Measurements from ENCODE around the gene SETSIP. TPM values are rescaled to one million over a fixed set of nuclear protein-coding genes. Genes with fewer than 3 reads are reported as not detected.
"Not testable (repeated sequence)": the region's sequence is repeated elsewhere in the genome, so short reads cannot be mapped to it uniquely, and the experiment has no call there.

The SETSIP gene
- total RNA-seq, 1 donor from 2014 or later, result not detected

DNA sequence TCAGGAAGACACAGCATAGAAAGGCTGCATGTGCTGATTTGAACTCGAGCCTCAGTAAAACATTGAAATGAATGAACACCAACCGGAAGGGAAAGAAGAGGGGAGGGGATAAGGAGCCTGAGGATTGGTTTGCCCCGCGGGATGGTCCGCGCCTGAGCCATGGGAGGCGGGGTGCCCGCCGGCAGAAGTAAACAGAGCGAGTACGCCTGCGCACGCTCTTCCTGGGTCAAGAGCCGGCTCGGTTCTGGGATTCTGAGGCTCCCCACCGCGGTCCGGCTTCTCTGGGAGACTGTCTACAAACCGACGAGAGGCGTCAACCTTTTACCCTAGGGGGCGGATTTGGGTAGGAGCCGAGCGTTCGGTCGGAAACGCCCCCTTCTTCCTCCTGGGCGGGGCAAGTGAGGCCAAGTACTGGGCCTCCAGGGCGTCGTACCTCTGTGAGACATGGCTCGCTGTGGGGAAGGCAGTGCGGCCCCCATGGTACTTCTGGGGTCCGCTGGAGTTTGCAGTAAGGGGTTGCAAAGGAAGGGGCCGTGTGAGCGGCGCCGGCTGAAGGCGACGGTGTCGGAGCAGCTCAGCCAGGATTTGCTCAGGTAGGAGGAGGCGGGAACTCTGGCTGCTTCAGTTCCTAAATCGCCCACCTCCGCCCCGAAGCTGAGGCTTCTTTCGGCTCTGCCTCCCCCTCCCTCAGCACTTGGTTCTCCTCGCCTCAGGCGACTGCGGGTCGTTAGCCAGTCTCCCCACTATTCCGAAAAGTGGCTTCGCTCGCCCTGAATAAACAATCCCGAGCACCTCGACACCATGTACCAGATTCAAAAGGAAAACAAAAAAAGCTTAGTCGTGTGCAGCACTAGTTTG is 5.1 kb upstream of the SETSIP start, which contains the start of gene BTBD8:
BTBD8 (plus strand) TSS at position 218 of the 858 bp plus-strand sequence; CDS start at position 445, 227 bp downstream.
- Mint-ChIP-seq H3K4me3 (peak within 1 kb of the TSS; percentile 98), H3K27ac (ENCODE audit: unreplicated experiment) (peak within 1 kb of the TSS; percentile 89), H3K9me3 (peaks cover 14% of the 10 kb centered on the region), H3K27me3 (ENCODE audit: low read depth) (no peaks in the 10 kb centered on the region), H3K4me1 (peaks cover 6% of the 10 kb centered on the region), H3K36me3 (ENCODE audit: low read depth) (peaks cover 12% of the 10 kb centered on the region)
- peak; percentile 59 for DNase-seq (ENCODE audit: low read depth, low spot score)
- TF ChIP-seq, protein P1, sequence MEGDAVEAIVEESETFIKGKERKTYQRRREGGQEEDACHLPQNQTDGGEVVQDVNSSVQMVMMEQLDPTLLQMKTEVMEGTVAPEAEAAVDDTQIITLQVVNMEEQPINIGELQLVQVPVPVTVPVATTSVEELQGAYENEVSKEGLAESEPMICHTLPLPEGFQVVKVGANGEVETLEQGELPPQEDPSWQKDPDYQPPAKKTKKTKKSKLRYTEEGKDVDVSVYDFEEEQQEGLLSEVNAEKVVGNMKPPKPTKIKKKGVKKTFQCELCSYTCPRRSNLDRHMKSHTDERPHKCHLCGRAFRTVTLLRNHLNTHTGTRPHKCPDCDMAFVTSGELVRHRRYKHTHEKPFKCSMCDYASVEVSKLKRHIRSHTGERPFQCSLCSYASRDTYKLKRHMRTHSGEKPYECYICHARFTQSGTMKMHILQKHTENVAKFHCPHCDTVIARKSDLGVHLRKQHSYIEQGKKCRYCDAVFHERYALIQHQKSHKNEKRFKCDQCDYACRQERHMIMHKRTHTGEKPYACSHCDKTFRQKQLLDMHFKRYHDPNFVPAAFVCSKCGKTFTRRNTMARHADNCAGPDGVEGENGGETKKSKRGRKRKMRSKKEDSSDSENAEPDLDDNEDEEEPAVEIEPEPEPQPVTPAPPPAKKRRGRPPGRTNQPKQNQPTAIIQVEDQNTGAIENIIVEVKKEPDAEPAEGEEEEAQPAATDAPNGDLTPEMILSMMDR (conservative IDR thresholded peaks at IDR 0.05), result no peak

DNA sequence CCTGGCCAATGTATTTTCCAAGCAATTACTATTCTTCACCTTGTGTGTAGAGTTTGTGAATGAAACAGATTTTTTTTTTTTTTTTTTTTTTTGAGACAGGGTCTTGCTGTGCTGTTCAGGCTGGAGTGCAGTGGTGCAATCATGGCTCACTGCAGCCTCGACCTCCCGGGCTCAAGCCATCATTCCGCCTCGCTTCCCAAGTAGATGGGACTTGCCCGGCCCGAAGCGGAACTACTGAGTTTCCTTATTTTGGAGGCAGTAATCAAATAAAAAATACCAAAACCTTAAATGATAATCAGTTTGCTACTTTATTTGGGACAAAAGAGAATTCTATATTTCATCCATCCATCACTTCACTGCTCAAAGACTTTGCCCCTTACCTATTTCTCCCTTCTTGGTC is 4.2 kb upstream of the SETSIP start:
- TF ChIP-seq, protein P1 (conservative IDR thresholded peaks at IDR 0.05), result no peak
- Mint-ChIP-seq H3K4me1 (peaks cover 6% of the 10 kb centered on the region), H3K36me3 (ENCODE audit: low read depth) (peaks cover 6% of the 10 kb centered on the region), H3K27ac (ENCODE audit: unreplicated experiment) (no peak overlapping the region), H3K9me3 (peaks cover 7% of the 10 kb centered on the region), H3K4me3 (peak overlapping the region; percentile 98), H3K27me3 (ENCODE audit: low read depth) (peaks cover 2% of the 10 kb centered on the region)
- no peak for DNase-seq (ENCODE audit: low read depth, low spot score)

DNA sequence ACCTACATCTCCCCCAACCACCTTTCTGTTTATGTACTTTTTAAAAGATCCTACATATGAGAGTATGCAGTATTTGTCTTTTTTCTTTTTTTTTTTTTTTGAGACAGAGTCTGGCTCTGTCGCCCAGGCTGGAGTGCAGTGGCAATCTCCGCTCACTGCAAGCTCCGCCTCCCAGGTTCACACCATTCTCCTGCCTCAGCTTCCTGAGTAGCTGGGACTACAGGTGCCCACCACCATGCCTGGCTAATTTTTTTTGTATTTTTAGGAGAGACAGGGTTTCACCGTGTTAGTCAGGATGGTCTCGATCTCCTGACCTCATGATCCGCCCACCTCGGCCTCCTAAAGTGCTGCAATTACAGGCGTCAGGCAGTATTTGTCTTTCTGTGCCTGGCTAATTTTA is 2.9 kb upstream of the SETSIP start:
- DNase-seq (ENCODE audit: low read depth, low spot score); H3K4me1 Mint-ChIP-seq; H3K27ac Mint-ChIP-seq (ENCODE audit: unreplicated experiment); H3K36me3 Mint-ChIP-seq (ENCODE audit: low read depth); H3K9me3 Mint-ChIP-seq; H3K4me3 Mint-ChIP-seq; H3K27me3 Mint-ChIP-seq (ENCODE audit: low read depth): not testable (repeated sequence)

DNA sequence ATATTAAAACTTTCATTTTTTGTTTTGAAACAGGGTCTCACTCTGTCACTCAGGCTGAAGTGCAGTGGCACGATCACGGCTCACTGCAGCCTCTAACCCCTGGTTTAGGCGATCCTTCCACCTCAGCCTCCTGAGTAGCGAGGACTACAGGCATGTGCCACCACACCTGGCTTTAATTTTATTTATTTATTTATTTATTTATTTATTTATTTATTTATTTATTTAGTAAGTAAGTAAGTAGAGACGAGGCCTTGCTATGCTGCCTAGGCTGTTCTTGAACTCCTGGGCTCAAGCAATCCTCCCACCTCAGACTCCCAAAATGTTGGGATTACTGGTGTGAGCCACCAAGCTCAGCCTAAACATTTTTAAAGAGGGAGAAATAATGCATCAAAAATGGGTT is 1.2 kb upstream of the SETSIP start:
- Mint-ChIP-seq H3K27ac (ENCODE audit: unreplicated experiment) (no peak overlapping the region), H3K4me3 (no peak overlapping the region), H3K9me3 (no peaks in the 10 kb centered on the region), H3K4me1 (peaks cover 6% of the 10 kb centered on the region), H3K36me3 (ENCODE audit: low read depth) (no peaks in the 10 kb centered on the region), H3K27me3 (ENCODE audit: low read depth) (peaks cover 3% of the 10 kb centered on the region)
- TF ChIP-seq, protein P1 (conservative IDR thresholded peaks at IDR 0.05), result no peak
- no peak for DNase-seq (ENCODE audit: low read depth, low spot score)

DNA sequence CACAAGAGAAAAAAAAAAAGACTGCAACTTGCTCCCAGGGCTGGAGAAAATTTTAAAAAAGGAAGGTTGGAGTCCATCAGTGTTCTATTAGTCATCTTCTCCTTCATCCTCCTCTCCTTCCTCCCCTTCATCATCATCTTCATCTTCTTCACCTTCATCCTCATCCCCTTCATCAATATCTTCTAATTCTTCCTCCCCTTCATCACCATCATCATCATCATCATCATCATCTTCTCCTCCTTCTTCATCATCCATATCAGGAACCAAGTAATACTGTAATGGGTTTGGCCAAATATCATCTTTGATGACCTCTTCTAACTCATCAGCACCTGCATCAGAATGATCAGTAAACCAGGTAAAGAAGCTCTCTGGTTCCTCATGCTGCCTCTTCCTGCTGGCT is 765 bp downstream of the SETSIP start:
- H3K4me1 Mint-ChIP-seq; H3K27me3 Mint-ChIP-seq (ENCODE audit: low read depth); DNase-seq (ENCODE audit: low read depth, low spot score); H3K36me3 Mint-ChIP-seq (ENCODE audit: low read depth); H3K9me3 Mint-ChIP-seq; H3K4me3 Mint-ChIP-seq: not testable (repeated sequence)
- H3K27ac Mint-ChIP-seq (ENCODE audit: unreplicated experiment), result peak overlapping the region; percentile 53

DNA sequence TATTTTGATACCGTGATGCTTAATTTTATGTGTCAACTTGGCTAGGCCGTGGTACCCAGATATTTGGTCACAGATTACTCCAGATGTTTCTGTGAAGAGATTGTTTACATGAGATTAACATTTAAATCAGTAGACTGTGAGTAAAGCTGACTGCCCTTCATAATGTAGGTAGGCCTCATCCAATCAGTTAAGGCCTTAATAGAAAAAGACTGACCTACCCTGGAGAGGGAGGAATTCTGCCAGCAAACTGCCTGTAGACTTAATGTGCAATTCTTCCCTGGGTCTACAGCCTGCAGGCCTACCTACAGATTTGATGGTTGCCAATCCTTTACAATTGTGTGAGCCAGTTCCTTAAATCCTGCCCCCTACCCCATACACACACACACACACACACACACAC is 4.3 kb downstream of the SETSIP start:
- TF ChIP-seq, protein P1 (conservative IDR thresholded peaks at IDR 0.05), result no peak
- Mint-ChIP-seq H3K4me1 (no peaks in the 10 kb centered on the region), H3K36me3 (ENCODE audit: low read depth) (no peaks in the 10 kb centered on the region), H3K27me3 (ENCODE audit: low read depth) (peaks cover 3% of the 10 kb centered on the region), H3K27ac (ENCODE audit: unreplicated experiment) (no peak overlapping the region), H3K9me3 (no peaks in the 10 kb centered on the region), H3K4me3 (no peak overlapping the region)
- no peak for DNase-seq (ENCODE audit: low read depth, low spot score)

Data from neural crest cell (in vitro differentiated cells).